Stomach smooth muscle (tissue), 2 donors: Measurements from ENCODE around the gene RAC3.

Experiments used
- H3K27ac ChIP-seq: one replicate; pipeline ENCODE4 v1.7.0; 2013; ENCODE audit warnings: mild to moderate bottlenecking, low read length, inconsistent platforms
- H3K27me3 ChIP-seq, 2 donors: one replicate each; pipeline ENCODE4 v1.7.0; 2013; ENCODE audit warnings: low read length in 2 of 2; ENCODE audit not compliant: insufficient read depth in 2 of 2, control insufficient read depth in 1 of 2
- H3K36me3 ChIP-seq, 2 donors: one replicate each; pipeline ENCODE4 v1.7.0; 2013; ENCODE audit warnings: low read length in 2 of 2; ENCODE audit not compliant: control insufficient read depth in 2 of 2, insufficient read depth in 2 of 2
- H3K4me1 ChIP-seq: one replicate; pipeline ENCODE4 v1.7.0; 2013; ENCODE audit warnings: low read length; ENCODE audit not compliant: control insufficient read depth, insufficient read depth
- H3K4me3 ChIP-seq, 2 donors: one replicate each; pipeline ENCODE4 v1.7.0; 2013; ENCODE audit warnings: low read length in 2 of 2
- H3K9ac ChIP-seq, 2 donors: one replicate each; pipeline ENCODE4 v1.7.0; 2013; ENCODE audit warnings: low read length in 2 of 2, mild to moderate bottlenecking in 1 of 2
- H3K9me3 ChIP-seq, 2 donors: one replicate each; pipeline ENCODE4 v1.7.0; 2013; ENCODE audit warnings: low read length in 2 of 2; ENCODE audit not compliant: control insufficient read depth in 2 of 2
- donor health status: healthy.
- donor health status: Pancreatic carcinoma.

Gene RAC3

DNA sequence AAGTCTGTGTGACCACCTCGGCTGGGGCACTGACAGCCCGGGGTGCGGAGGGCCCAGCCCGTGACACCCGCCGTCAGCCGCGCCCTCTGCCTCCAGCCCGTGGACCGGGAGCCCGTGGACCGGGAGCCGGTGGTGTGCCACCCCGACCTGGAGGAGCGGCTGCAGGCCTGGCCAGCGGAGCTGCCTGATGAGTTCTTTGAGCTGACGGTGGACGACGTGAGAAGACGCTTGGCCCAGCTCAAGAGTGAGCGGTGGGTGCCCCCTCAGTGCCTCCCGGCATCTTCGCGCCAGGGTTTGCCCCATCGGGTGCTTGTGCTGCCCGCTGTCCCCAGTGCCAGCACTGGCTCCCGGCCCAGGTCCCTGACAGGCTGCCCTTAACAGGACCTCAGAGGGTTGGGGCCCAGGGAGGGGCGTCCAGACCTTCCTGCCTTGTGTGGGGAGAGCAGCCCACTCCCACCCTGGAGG, 22.5 kb upstream of the RAC3 start:
- no peak overlapping the region for H3K27ac ChIP-seq
- H3K9ac ChIP-seq: no peak overlapping the region
- H3K9me3 ChIP-seq: no peaks in the 10 kb centered on the region
- no peak overlapping the region for H3K4me3 ChIP-seq
- no peaks in the 10 kb centered on the region for H3K27me3 ChIP-seq
- peaks cover 38% of the 10 kb centered on the region for H3K4me1 ChIP-seq
- no peaks in the 10 kb centered on the region for H3K36me3 ChIP-seq

GRCh38 chr17:82009413-82009812, 22.1 kb upstream of the RAC3 start:
- H3K27me3 ChIP-seq: no peaks in the 10 kb centered on the region
- H3K4me3 ChIP-seq: no peak overlapping the region
- H3K36me3 ChIP-seq: no peaks in the 10 kb centered on the region
- no peak overlapping the region for H3K27ac ChIP-seq
- H3K4me1 ChIP-seq: peaks cover 33% of the 10 kb centered on the region
- H3K9ac ChIP-seq: no peak overlapping the region
- no peaks in the 10 kb centered on the region for H3K9me3 ChIP-seq

DNA sequence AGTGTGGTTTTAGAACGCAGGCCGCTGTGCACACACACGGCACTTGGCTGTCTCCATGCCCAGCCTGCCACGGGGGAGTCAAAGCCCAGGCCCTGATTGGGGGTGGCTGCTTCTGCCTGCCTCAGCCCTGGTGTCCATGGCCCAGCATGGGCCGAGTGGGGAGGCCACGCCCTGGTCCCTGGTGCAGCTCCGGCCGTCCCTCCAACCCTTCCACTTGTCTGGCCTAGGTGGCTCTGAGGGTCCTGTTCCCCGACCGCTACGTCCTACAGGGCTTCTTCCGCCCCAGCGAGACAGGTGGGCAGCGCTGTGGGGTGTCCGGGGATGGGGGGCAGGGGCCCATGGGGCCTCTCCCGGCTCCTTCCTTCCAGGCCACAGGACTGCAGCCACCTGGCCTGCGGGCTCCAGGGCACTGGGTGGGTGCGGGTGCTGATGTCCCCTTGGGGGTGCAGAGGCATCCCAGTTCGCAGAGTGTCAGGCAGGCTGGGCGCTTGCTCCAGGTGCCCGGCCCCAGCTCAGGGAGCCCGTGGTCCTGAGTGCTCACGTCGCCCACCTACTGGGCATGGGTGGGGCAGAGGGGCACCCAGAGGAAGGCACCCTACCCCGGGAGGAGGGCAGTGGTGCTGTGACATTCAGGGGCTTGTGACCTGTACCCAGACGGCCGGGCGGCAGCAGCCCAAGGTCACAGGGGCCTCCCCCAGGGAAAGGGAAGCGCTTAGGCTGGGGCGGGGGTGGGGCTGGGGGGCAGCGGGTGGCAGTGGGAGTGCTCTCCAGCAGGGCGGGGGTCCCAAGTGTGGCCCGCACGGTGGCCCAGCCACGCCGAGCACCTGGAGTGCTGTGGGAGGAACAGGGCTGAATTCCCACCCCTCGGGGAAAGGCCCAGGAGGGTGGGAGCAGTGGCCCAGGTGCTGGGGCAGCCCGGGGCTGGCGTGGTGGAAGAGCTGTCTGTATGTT, 20.6 kb upstream of the RAC3 start:
- Histone ChIP-seq H3K4me1 (peaks cover 28% of the 10 kb centered on the region), H3K9me3 (no peaks in the 10 kb centered on the region), H3K27me3 (no peaks in the 10 kb centered on the region), H3K9ac (no peak overlapping the region), H3K36me3 (no peaks in the 10 kb centered on the region), H3K27ac (no peak overlapping the region), H3K4me3 (no peak overlapping the region)

DNA sequence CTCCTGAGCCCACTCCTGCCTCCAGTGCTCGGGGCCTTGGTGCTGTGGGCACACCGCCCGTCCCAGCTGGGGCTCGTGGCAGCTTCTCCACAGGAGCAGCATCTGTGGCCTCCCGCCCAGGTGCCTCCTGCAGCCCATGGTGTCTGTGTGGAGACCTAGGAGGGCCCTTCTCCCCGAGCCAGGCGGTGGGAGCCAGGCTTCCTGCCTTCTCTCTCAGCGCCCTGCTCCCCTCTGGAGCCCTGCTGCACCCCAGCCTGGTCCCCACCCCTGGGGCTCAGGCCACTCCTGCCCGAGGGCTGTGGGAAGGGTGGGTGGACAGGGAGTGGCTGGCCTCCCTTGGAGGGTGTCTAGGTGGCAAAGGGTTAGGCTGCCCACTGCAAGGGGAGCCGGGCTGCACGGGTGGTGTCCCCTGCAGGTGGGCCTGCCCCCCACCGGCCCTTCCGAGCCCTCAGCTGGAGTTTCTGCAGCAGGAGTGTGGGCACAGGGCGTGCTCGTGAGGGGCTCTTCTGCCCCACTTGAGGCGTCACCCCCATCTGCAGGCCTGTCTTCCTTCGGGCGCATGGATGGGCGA, 19.8 kb upstream of the RAC3 start:
- no peak overlapping the region for H3K27ac ChIP-seq

GRCh38 chr17:82012261-82012639, 19.2 kb upstream of the RAC3 start:
- H3K36me3 ChIP-seq: no peaks in the 10 kb centered on the region
- H3K9ac ChIP-seq: no peak overlapping the region
- H3K4me1 ChIP-seq: peaks cover 14% of the 10 kb centered on the region
- no peaks in the 10 kb centered on the region for H3K27me3 ChIP-seq
- no peak overlapping the region for H3K4me3 ChIP-seq
- peak overlapping the region; percentile 69 for H3K27ac ChIP-seq
- no peaks in the 10 kb centered on the region for H3K9me3 ChIP-seq

More for the DNA sequence above, 19.8 kb upstream of the RAC3 start:
- peaks cover 19% of the 10 kb centered on the region for H3K4me1 ChIP-seq
- H3K9ac ChIP-seq: no peak overlapping the region
- no peaks in the 10 kb centered on the region for H3K27me3 ChIP-seq
- H3K36me3 ChIP-seq: no peaks in the 10 kb centered on the region
- H3K9me3 ChIP-seq: no peaks in the 10 kb centered on the region
- H3K4me3 ChIP-seq: no peak overlapping the region

DNA sequence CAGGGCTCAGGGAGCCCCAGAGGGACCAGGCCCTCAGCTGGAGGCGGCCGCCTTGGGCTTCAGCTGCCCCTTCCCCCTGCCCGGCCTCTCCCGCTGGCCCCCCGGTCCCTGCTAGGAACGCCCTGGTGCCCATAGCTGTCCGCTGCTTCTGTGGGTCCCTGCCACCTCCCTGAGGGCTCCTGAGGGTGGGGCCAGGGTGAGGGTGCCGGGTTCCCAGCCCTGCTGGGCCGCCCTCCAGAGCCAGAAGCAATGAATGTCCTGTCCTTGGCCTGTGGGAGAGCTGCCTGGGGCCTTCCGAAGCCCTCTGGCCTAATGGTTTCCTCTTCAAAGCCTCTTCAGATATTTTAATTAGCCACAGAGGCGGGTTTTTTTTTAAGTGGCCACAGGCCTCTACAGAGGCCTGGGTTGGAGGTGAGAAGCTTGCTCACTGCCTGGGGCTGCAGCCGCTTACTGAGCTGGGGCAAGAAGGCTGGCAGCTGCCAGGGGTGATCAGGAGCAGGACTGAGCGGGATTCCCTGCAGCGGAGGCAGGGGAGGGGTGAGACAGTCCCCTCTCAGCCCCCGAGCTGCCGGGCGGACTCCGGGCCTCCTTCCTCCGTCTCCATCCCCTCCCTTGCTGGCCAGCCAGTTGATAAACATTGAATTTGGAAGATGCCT, 18.7 kb upstream of the RAC3 start:
- H3K9ac ChIP-seq: peak overlapping the region; percentile 4 to 47
- no peaks in the 10 kb centered on the region for H3K27me3 ChIP-seq
- peak overlapping the region; percentile 69 for H3K27ac ChIP-seq
- H3K4me1 ChIP-seq: peaks cover 14% of the 10 kb centered on the region
- H3K36me3 ChIP-seq: no peaks in the 10 kb centered on the region
- no peak overlapping the region for H3K4me3 ChIP-seq
- no peaks in the 10 kb centered on the region for H3K9me3 ChIP-seq

DNA sequence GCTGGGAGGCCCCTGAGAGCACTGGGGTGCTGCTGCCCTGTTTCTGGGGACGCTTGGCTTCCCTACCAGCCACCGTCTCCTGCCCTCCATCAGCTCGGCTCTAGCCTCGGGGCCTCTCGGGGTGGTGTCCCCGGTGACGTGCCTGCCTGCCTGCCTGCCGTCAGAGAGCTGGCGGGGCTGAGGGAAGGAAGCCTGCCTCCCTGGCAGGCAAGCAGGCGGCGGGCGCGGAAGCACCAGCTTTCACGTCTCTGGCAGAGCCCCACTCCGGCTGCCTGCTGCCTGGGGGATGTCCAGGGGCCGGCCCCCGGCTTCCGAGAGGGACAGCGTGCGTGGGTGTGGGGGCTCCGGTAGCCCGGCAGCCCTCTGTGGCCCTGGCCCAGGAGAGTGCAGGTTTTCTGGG, 18.1 kb upstream of the RAC3 start:
- H3K9ac ChIP-seq: peak overlapping the region; percentile 4 to 47
- H3K27me3 ChIP-seq: no peaks in the 10 kb centered on the region
- no peak overlapping the region for H3K4me3 ChIP-seq
- no peaks in the 10 kb centered on the region for H3K9me3 ChIP-seq
- peaks cover 0 to under 1% of the 10 kb centered on the region in 2 donors for H3K36me3 ChIP-seq
- H3K27ac ChIP-seq: peak overlapping the region; percentile 69
- H3K4me1 ChIP-seq: peaks cover 14% of the 10 kb centered on the region

GRCh38 chr17:82013772-82014321, 17.6 kb upstream of the RAC3 start:
- Histone ChIP-seq H3K4me3 (no peak overlapping the region), H3K27ac (peak overlapping the region; percentile 69), H3K9ac (no peak overlapping the region), H3K36me3 (peaks cover 2 to 5% of the 10 kb centered on the region in 2 donors), H3K4me1 (peaks cover 14% of the 10 kb centered on the region), H3K27me3 (no peaks in the 10 kb centered on the region), H3K9me3 (no peaks in the 10 kb centered on the region)

DNA sequence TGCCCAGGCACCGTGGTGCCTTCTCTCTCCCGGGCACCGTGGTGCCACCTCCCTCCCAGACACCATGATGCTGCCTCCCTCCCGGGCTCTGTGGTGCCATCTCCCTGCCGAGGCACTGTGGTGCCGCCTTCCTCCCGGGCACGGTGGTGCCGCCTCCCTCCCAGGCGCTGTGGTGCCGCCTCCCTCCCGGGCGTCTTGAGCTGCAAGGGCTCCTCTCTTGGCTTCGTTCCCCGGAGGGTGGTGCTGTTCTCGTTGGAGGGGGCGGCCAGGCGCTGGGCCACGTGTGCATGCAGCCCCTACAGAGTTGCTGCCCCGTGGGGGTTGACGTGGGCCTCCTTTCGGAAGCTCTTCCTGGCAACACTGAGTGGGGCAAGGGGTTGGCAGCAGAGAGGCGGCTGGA, 17.0 kb upstream of the RAC3 start:
- peaks cover 3 to 5% of the 10 kb centered on the region in 2 donors for H3K36me3 ChIP-seq
- peaks cover 14% of the 10 kb centered on the region for H3K4me1 ChIP-seq
- H3K9me3 ChIP-seq: no peaks in the 10 kb centered on the region
- H3K27me3 ChIP-seq: no peaks in the 10 kb centered on the region
- no peak overlapping the region for H3K4me3 ChIP-seq
- no peak overlapping the region for H3K27ac ChIP-seq
- no peak overlapping the region for H3K9ac ChIP-seq

DNA sequence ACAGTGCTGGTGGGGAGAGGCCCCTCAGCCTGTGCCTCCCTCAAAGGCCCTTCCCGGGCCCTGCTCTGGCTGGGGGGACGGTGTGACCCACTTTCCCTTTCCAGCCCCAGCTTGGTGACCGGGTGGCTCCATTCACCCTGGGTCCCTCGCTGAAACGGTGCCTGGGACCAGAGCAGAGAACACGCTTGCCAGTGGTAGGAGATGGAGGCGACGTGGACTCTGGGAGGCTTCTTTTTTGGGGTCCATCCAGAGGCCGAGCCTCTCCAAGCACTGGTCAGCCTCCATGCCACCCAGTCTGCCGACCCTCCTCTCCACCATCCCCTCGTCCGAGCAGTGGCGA, 16.5 kb upstream of the RAC3 start:
- Histone ChIP-seq H3K9ac (no peak overlapping the region), H3K36me3 (peaks cover 3 to 5% of the 10 kb centered on the region in 2 donors), H3K27ac (no peak overlapping the region), H3K4me1 (peaks cover 14% of the 10 kb centered on the region), H3K27me3 (no peaks in the 10 kb centered on the region), H3K4me3 (no peak overlapping the region), H3K9me3 (no peaks in the 10 kb centered on the region)
